Measurements from ENCODE around the gene SLC35D3. TPM values are rescaled to one million over a fixed set of nuclear protein-coding genes. Genes with fewer than 3 reads are reported as not detected.
"Not testable (repeated sequence)": the region's sequence is repeated elsewhere in the genome, so short reads cannot be mapped to it uniquely, and the experiment has no call there.

SLC35D3 gene
- total RNA-seq, 1 experiment from 2014 or later: 0.42 TPM

GRCh38 chr6:136945711-136946121, 23.6 kb downstream of the SLC35D3 start:
- H3K27me3 ChIP-seq (ENCODE audit: control insufficient read depth, insufficient read depth, low read length): no peaks in the 10 kb centered on the region
- H3K36me3 ChIP-seq (replicated peaks; ENCODE audit: control insufficient read depth, insufficient read depth, low read length): no peaks in the 10 kb centered on the region
- no peak overlapping the region for H3K4me3 ChIP-seq (ENCODE audit: insufficient read depth, low read depth, low read length)
- no peak for DNase-seq

GRCh38 chr6:136947037-136947436, 24.9 kb downstream of the SLC35D3 start:
- Histone ChIP-seq H3K36me3 (replicated peaks; ENCODE audit: control insufficient read depth, insufficient read depth, low read length) (no peaks in the 10 kb centered on the region), H3K27me3 (ENCODE audit: control insufficient read depth, insufficient read depth, low read length) (no peaks in the 10 kb centered on the region), H3K4me3 (ENCODE audit: insufficient read depth, low read depth, low read length) (no peak overlapping the region)
- DNase-seq: peak; percentile 33

GRCh38 chr6:136949957-136950356, 27.9 kb downstream of the SLC35D3 start:
- not testable (repeated sequence) for H3K36me3 ChIP-seq (replicated peaks; ENCODE audit: control insufficient read depth, insufficient read depth, low read length); DNase-seq; H3K27me3 ChIP-seq (ENCODE audit: control insufficient read depth, insufficient read depth, low read length); H3K4me3 ChIP-seq (ENCODE audit: insufficient read depth, low read depth, low read length)

- Histone ChIP-seq H3K36me3 (replicated peaks; ENCODE audit: control insufficient read depth, insufficient read depth, low read length) (no peaks in the 10 kb centered on the region), H3K4me3 (ENCODE audit: insufficient read depth, low read depth, low read length) (no peak overlapping the region), H3K27me3 (ENCODE audit: control insufficient read depth, insufficient read depth, low read length) (no peaks in the 10 kb centered on the region)
- DNase-seq: no peak
These were observed 28.5 kb downstream of the SLC35D3 start for GRCh38 chr6:136950436-136951126.

GRCh38 chr6:136952714-136953260, 30.7 kb downstream of the SLC35D3 start:
- no peak overlapping the region for H3K4me3 ChIP-seq (ENCODE audit: insufficient read depth, low read depth, low read length)
- H3K27me3 ChIP-seq (ENCODE audit: control insufficient read depth, insufficient read depth, low read length): no peaks in the 10 kb centered on the region
- H3K36me3 ChIP-seq (replicated peaks; ENCODE audit: control insufficient read depth, insufficient read depth, low read length): no peaks in the 10 kb centered on the region
- DNase-seq: no peak

- Histone ChIP-seq H3K27me3 (ENCODE audit: control insufficient read depth, insufficient read depth, low read length) (peaks cover 1% of the 10 kb centered on the region; the same call in 1 of the 2 replicates), H3K36me3 (replicated peaks; ENCODE audit: control insufficient read depth, insufficient read depth, low read length) (no peaks in the 10 kb centered on the region), H3K4me3 (ENCODE audit: insufficient read depth, low read depth, low read length) (no peak overlapping the region)
- no peak for DNase-seq
These were observed 33.0 kb downstream of the SLC35D3 start for GRCh38 chr6:136955123-136955522.

- H3K27me3 ChIP-seq (ENCODE audit: control insufficient read depth, insufficient read depth, low read length): peaks cover 1% of the 10 kb centered on the region; the same call in 1 of the 2 replicates
- no peaks in the 10 kb centered on the region for H3K36me3 ChIP-seq (replicated peaks; ENCODE audit: control insufficient read depth, insufficient read depth, low read length)
- no peak overlapping the region for H3K4me3 ChIP-seq (ENCODE audit: insufficient read depth, low read depth, low read length)
- DNase-seq: peak; percentile 70
These were observed 34.8 kb downstream of the SLC35D3 start for GRCh38 chr6:136956590-136957544.

GRCh38 chr6:136958168-136958567, 36.1 kb downstream of the SLC35D3 start:
- H3K4me3 ChIP-seq (ENCODE audit: insufficient read depth, low read depth, low read length): no peak overlapping the region
- peaks cover 1% of the 10 kb centered on the region; the same call in 1 of the 2 replicates for H3K27me3 ChIP-seq (ENCODE audit: control insufficient read depth, insufficient read depth, low read length)
- no peaks in the 10 kb centered on the region for H3K36me3 ChIP-seq (replicated peaks; ENCODE audit: control insufficient read depth, insufficient read depth, low read length)
- peak; percentile 32 for DNase-seq

GRCh38 chr6:136959471-136959891, 37.4 kb downstream of the SLC35D3 start:
- Histone ChIP-seq H3K4me3 (ENCODE audit: insufficient read depth, low read depth, low read length) (no peak overlapping the region), H3K27me3 (ENCODE audit: control insufficient read depth, insufficient read depth, low read length) (peaks cover 1% of the 10 kb centered on the region; the same call in 1 of the 2 replicates), H3K36me3 (replicated peaks; ENCODE audit: control insufficient read depth, insufficient read depth, low read length) (no peaks in the 10 kb centered on the region)
- peak; percentile 40 for DNase-seq

- H3K36me3 ChIP-seq (replicated peaks; ENCODE audit: control insufficient read depth, insufficient read depth, low read length); DNase-seq; H3K4me3 ChIP-seq (ENCODE audit: insufficient read depth, low read depth, low read length); H3K27me3 ChIP-seq (ENCODE audit: control insufficient read depth, insufficient read depth, low read length): not testable (repeated sequence)
These were observed 37.8 kb downstream of the SLC35D3 start for GRCh38 chr6:136959935-136960334.

GRCh38 chr6:136960781-136961180, 38.7 kb downstream of the SLC35D3 start:
- Histone ChIP-seq H3K27me3 (ENCODE audit: control insufficient read depth, insufficient read depth, low read length) (peaks cover 1% of the 10 kb centered on the region; the same call in 1 of the 2 replicates), H3K4me3 (ENCODE audit: insufficient read depth, low read depth, low read length) (no peak overlapping the region), H3K36me3 (replicated peaks; ENCODE audit: control insufficient read depth, insufficient read depth, low read length) (no peaks in the 10 kb centered on the region)
- DNase-seq: no peak

GRCh38 chr6:136961848-136962247, 39.7 kb downstream of the SLC35D3 start:
- Histone ChIP-seq H3K27me3 (ENCODE audit: control insufficient read depth, insufficient read depth, low read length) (peaks cover 1% of the 10 kb centered on the region; the same call in 1 of the 2 replicates), H3K4me3 (ENCODE audit: insufficient read depth, low read depth, low read length) (no peak overlapping the region), H3K36me3 (replicated peaks; ENCODE audit: control insufficient read depth, insufficient read depth, low read length) (no peaks in the 10 kb centered on the region)
- no peak for DNase-seq

GRCh38 chr6:136962661-136963060, 40.6 kb downstream of the SLC35D3 start:
- no peak for DNase-seq
- H3K27me3 ChIP-seq (ENCODE audit: control insufficient read depth, insufficient read depth, low read length): peaks cover 1% of the 10 kb centered on the region; the same call in 1 of the 2 replicates
- H3K4me3 ChIP-seq (ENCODE audit: insufficient read depth, low read depth, low read length): no peak overlapping the region
- no peaks in the 10 kb centered on the region for H3K36me3 ChIP-seq (replicated peaks; ENCODE audit: control insufficient read depth, insufficient read depth, low read length)

- H3K36me3 ChIP-seq (replicated peaks; ENCODE audit: control insufficient read depth, insufficient read depth, low read length): no peaks in the 10 kb centered on the region
- no peak overlapping the region for H3K4me3 ChIP-seq (ENCODE audit: insufficient read depth, low read depth, low read length)
- DNase-seq: no peak
- H3K27me3 ChIP-seq (ENCODE audit: control insufficient read depth, insufficient read depth, low read length): peaks cover 1% of the 10 kb centered on the region; the same call in 1 of the 2 replicates
These were observed 41.2 kb downstream of the SLC35D3 start for GRCh38 chr6:136963259-136963658.
